HG03139 (cell line): ENCODE measurements around the gene ATP6V1B1.

ENCODE experiments used
- ATAC-seq: cut with Tn5 transposase; IDR thresholded peaks from one replicate; pipeline ENCODE4 v1.9.1; 2021; ENCODE audit not compliant: unreplicated experiment

The ATP6V1B1 gene

GRCh38 chr2:70943205-70943871 is 7.6 kb downstream of the ATP6V1B1 start:
- no peak for ATAC-seq

GRCh38 chr2:70944111-70944690 is 8.5 kb downstream of the ATP6V1B1 start:
- no peak for ATAC-seq

DNA sequence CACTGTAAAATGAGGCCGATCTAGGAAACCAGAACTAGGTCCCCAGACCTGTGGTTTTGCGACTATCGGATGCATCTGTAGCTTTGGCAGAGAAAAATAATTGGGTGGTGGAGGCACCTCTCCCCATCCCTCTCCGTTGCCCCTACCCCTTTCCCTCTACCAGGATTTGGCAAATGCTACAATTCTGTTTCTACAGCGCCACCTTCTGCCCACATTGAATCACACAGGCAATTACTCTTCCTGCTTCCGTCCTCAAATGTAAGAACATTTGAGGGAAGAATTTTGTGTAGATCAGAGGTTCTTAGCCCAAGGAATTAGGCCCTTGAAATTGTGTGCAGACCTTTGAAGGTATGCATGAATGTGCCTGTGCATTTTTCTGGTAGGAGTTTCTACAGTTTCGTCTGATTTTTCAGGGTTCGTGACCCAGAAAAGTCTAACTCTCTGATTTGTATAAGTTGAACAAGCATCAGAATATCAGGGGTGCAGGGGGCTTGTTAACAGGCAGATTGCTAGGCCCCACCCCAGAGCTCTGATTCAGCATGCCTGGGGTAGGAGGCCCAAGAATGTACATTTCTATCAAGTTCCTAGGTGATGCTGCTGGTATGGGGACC is 11.2 kb downstream of the ATP6V1B1 start:
- ATAC-seq = no peak

DNA sequence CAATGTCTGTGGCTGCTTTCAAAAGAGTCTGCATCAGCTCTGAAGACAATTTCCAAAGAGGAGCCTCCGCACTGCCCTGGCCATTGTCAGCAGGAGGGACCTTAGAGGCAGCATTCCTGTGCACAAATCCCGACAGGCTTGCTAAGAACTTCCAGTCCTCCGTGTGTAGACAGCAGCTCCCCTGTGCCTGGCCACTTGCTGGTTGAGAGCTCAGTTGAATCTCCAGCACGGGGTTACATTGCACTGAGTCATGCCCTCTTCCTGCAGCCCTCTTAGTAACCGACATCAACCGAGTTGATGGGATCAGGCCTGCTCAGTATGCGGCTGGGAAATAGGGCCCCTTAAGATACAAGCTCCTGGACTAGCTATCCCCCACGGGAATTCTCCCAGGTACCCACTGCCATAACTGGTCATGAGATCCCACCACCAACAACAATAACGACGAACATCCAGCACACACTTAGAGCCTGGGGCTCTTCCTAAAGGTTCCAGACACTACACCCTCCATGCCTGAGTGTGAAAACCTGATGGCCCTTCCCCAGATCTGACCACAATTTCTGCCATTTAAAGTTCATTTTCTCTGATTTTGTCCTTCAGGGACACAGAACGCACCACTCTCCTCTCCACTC is 12.0 kb downstream of the ATP6V1B1 start:
- ATAC-seq = no peak

- ATAC-seq = no peak
These were observed 12.8 kb downstream of the ATP6V1B1 start for GRCh38 chr2:70948337-70949003.

- no peak for ATAC-seq
These were observed 13.4 kb downstream of the ATP6V1B1 start for GRCh38 chr2:70949086-70949485.

DNA sequence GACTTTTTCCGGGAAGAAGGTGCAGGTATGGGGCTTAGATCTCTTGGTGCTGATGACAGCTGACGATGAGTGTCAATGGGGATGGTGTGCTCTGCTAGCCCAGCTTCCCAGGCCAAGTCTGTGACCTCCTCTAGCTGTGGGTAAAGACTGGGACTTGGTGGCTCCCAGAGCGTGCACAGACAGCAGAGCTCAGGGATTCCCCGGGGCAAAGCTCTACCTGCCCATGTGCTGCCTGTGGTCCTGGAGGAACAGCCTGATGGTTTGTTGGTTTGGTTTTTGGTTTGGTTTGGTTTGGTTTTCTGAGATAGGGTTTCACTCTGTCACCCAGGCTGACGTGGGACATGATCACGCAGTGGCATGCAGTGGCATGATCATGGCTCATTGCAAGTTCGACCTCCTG is 19.2 kb downstream of the ATP6V1B1 start:
- ATAC-seq = no peak

- no peak for ATAC-seq
These were observed 20.4 kb downstream of the ATP6V1B1 start for GRCh38 chr2:70956141-70956540.

GRCh38 chr2:70957798-70958197 is 22.1 kb downstream of the ATP6V1B1 start:
- no peak for ATAC-seq

DNA sequence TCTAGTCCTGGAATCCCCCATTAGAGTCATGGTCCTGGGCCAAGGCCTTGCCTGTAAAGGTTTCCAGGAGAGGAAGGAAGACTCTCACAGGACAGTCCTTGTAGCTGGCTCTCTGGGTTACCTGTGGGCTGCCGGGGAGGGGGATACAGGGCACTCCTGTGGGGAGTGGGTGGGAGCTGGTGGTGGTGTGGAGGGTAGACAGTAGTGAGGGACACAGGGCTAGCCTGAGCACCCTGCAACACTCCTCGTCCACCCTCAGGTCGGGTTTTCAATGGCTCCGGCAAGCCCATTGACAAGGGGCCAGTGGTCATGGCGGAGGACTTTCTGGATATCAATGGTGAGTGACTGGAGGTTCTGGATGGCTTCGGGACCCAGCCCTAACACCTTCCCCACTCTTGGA is 23.1 kb downstream of the ATP6V1B1 start:
- no peak for ATAC-seq

DNA sequence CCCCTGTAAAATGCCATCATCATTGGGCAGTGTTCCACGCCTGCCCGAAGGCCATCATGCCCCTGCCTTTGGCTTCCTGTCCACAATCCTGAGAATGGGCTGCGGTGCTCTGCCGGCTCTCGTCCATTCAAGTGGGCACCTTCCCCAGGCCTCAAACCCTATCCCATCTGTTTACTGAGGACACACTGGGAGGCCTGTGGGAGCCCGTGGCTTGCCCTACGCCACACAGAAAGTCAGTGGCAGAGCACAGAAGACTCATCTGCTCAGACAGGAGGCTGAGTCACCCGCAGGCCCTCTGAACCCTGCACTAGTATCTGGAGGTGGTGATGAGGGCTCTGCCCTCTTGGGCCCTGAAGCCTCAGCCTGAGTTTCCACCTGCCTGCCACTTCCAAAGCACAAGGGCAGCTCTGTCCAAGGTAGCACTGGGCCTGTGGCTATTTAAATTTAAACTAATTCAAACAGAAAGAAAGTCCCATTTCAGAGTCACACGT is 23.6 kb downstream of the ATP6V1B1 start:
- ATAC-seq = no peak

DNA sequence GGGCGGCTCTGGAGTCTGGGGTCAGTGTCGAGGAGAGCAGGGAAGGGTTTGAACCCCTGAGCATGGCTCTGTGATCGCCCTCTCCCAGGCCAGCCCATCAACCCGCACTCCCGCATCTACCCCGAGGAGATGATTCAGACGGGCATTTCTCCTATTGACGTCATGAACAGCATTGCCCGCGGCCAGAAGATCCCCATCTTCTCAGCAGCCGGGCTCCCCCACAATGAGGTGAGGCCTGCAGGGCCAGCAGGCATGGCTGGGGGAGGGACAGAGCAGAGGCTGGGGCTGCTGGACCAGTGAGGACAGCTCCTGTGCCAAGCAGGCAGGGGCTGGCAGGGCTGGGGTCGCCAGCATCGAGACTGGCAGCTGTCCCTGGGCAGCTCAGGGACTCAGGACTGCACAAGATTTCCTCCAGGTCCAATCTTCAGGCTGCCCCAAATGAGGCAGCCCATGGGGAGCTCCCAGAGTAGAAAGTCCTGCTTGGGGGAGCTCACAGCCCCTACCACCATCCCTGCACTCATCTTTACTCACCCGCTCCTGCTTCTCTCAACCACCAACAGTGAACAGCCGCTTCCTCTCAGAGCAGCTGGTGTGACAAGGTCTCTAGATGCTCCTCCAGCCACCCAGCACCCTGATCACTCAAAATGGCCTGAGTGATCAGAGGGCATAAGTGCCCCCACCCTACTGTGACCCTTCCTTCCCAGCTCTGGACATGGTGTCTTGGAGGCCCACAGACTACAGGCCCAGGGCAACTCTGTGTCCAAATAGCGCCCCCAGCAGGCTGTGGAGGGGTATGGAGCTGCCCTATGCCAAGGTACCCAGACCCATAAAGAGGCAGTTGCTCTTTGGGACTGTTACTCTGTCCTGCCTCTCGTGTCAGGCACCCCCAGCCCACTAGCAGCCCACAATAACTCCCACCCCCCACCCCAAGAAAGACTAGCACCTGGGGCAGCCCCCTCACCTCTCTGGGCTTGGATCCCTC is 24.4 kb downstream of the ATP6V1B1 start:
- ATAC-seq = no peak

- ATAC-seq = no peak
These were observed 25.3 kb downstream of the ATP6V1B1 start for GRCh38 chr2:70960833-70961647.

- no peak for ATAC-seq
These were observed 25.9 kb downstream of the ATP6V1B1 start for GRCh38 chr2:70961648-70961994.

GRCh38 chr2:70962211-70962884 is 26.6 kb downstream of the ATP6V1B1 start:
- ATAC-seq = no peak

GRCh38 chr2:70962885-70963878 is 27.5 kb downstream of the ATP6V1B1 start:
- no peak for ATAC-seq

DNA sequence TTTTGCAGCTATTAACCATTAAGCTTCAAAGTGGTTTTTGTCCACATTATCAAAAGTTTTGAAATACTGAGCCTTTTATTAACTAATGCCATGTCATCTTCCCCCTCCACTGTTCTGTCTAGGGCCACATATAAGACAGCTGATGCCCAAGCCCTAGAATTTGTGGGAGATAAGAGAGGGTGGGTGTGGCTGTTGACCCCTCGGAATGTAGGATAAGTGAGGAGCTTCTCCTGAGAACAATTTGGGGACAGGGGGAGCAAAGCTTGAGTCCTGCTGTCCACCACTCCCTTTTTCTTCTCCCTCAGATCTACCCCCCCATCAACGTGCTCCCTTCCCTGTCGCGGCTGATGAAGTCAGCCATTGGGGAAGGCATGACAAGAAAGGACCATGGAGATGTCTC is 28.4 kb downstream of the ATP6V1B1 start:
- no peak for ATAC-seq
